Loucy (cell line): Measurements from ENCODE around the gene TSPO2.

ENCODE experiments used
- EZH2phosphoT487 ChIP-seq: fragments of 200-600 bp; IDR thresholded peaks from 2 replicates; pipeline ENCODE4 v1.6.1; 2018; ENCODE audit warnings: antibody characterized with exemption, mild to moderate bottlenecking, moderate library complexity, borderline replicate concordance
- TF ChIP-seq, protein P1 (sequence below): fragments of 200-600 bp; sonication (generic); conservative IDR thresholded peaks from 2 replicates; pipeline ENCODE4 v1.5.1; 2014; ENCODE audit warnings: mild to moderate bottlenecking, antibody characterized with exemption, low read length

- TF ChIP-seq, protein P1, sequence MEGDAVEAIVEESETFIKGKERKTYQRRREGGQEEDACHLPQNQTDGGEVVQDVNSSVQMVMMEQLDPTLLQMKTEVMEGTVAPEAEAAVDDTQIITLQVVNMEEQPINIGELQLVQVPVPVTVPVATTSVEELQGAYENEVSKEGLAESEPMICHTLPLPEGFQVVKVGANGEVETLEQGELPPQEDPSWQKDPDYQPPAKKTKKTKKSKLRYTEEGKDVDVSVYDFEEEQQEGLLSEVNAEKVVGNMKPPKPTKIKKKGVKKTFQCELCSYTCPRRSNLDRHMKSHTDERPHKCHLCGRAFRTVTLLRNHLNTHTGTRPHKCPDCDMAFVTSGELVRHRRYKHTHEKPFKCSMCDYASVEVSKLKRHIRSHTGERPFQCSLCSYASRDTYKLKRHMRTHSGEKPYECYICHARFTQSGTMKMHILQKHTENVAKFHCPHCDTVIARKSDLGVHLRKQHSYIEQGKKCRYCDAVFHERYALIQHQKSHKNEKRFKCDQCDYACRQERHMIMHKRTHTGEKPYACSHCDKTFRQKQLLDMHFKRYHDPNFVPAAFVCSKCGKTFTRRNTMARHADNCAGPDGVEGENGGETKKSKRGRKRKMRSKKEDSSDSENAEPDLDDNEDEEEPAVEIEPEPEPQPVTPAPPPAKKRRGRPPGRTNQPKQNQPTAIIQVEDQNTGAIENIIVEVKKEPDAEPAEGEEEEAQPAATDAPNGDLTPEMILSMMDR: no peak
- TF ChIP-seq EZH2phosphoT487: no peak
Observed at GRCh38 chr6:41077536-41077935, 35.3 kb downstream of the TSPO2 start.
